ENCODE results near the gene WDR91. TPM values are rescaled to one million over a fixed set of nuclear protein-coding genes. Genes with fewer than 3 reads are reported as not detected.

The WDR91 gene
- total RNA-seq, 1 experiment from 2014 or later, result 10.1 TPM

GRCh38 chr7:135204341-135204749 lies 7.0 kb downstream of the WDR91 start:
- H3K27me3 ChIP-seq (ENCODE audit: insufficient read depth, low read length), result no peaks in the 10 kb centered on the region
- CTCF ChIA-PET, result no interaction called here
- no peak overlapping the region for H3K4me3 ChIP-seq (replicated peaks in 1 of 2; ENCODE audit: low read depth in 1 of 2, low read length in 2 of 2)
- ATAC-seq (no peak), DNase-seq (ENCODE audit: low read depth, low spot score) (no peak)
- RAD21 ChIA-PET (ENCODE audit: low non-redundant PET in 1 of 2, low total read pairs in 2 of 2, uncharacterized antibody in 2 of 2, unreplicated experiment in 2 of 2), result no interaction called here
- no peaks in the 10 kb centered on the region for H3K79me2 ChIP-seq (ENCODE audit: insufficient read depth, low read length)
- H3K9ac ChIP-seq (ENCODE audit: low read length), result no peak overlapping the region
- no peaks in the 10 kb centered on the region for H3K4me1 ChIP-seq (ENCODE audit: control insufficient read depth in 1 of 2, insufficient read depth in 2 of 2, low read length in 2 of 2)
- H3K4me2 ChIP-seq (ENCODE audit: low read length), result no peak overlapping the region
- TF ChIP-seq MAX (IDR thresholded peaks at IDR 0.05) (no peak), ZNF274 (IDR thresholded peaks at IDR 0.05; ENCODE audit: low read depth, low read length) (no peak), YY1 (IDR thresholded peaks at IDR 0.05; ENCODE audit: extremely low read depth, insufficient replicate concordance, low read depth, low read length) (no peak), POLR2AphosphoS5 (IDR thresholded peaks at IDR 0.05; ENCODE audit: low read depth, low read length) (no peak), SP1 (IDR thresholded peaks at IDR 0.05; ENCODE audit: low read depth) (no peak), FOSL1 (IDR thresholded peaks at IDR 0.05; ENCODE audit: low read depth) (no peak), ELF1 (IDR thresholded peaks at IDR 0.05; ENCODE audit: borderline replicate concordance, low read depth) (no peak), ATF3 (IDR thresholded peaks at IDR 0.05) (no peak), EZH2 (IDR thresholded peaks at IDR 0.05) (no peak), CBX3 (IDR thresholded peaks at IDR 0.05; ENCODE audit: low read depth) (no peak)
- peaks cover 0 to 3% of the 10 kb centered on the region in 2 experiments; a peak in 2 of 4 replicates for H3K36me3 ChIP-seq (ENCODE audit: control insufficient read depth in 1 of 2, insufficient read depth in 2 of 2, low read length in 2 of 2)
- POLR2A ChIA-PET, result interaction anchor here (0.6 kb wide), 1 partner anchor 558 kb away, joined by 3 read pairs; no protein-coding TSS in a partner anchor
- H2AFZ ChIP-seq (ENCODE audit: low read depth, low read length, poor library complexity, severe bottlenecking), result no peak overlapping the region
- intact Hi-C loops (cut with micrococcal nuclease), result no loop called here
- H4K20me1 ChIP-seq (ENCODE audit: insufficient read depth), result no peaks in the 10 kb centered on the region
- no peak overlapping the region for H3K27ac ChIP-seq (ENCODE audit: low read depth, low read length)
- H3K9me2 ChIP-seq (ENCODE audit: insufficient read depth), result no peaks in the 10 kb centered on the region
- no TSS peak for BruUV-seq (replicated peaks)
- H3K9me3 ChIP-seq (ENCODE audit: control insufficient read depth in 1 of 2, insufficient read depth in 1 of 2, low read depth in 1 of 2, low read length in 2 of 2), result no peaks in the 10 kb centered on the region

- Histone ChIP-seq H3K9me2 (ENCODE audit: insufficient read depth) (no peaks in the 10 kb centered on the region), H2AFZ (ENCODE audit: low read depth, low read length, poor library complexity, severe bottlenecking) (no peak overlapping the region), H3K4me3 (replicated peaks in 1 of 2; ENCODE audit: low read depth in 1 of 2, low read length in 2 of 2) (no peak overlapping the region), H3K27ac (ENCODE audit: low read depth, low read length) (no peak overlapping the region), H3K36me3 (ENCODE audit: control insufficient read depth in 1 of 2, insufficient read depth in 2 of 2, low read length in 2 of 2) (peaks cover 2 to 3% of the 10 kb centered on the region in 2 experiments; a peak in 3 of 4 replicates), H4K20me1 (ENCODE audit: insufficient read depth) (no peaks in the 10 kb centered on the region), H3K4me1 (ENCODE audit: control insufficient read depth in 1 of 2, insufficient read depth in 2 of 2, low read length in 2 of 2) (no peaks in the 10 kb centered on the region), H3K79me2 (ENCODE audit: insufficient read depth, low read length) (no peaks in the 10 kb centered on the region), H3K4me2 (ENCODE audit: low read length) (no peak overlapping the region), H3K27me3 (ENCODE audit: insufficient read depth, low read length) (no peaks in the 10 kb centered on the region), H3K9ac (ENCODE audit: low read length) (no peak overlapping the region), H3K9me3 (ENCODE audit: control insufficient read depth in 1 of 2, insufficient read depth in 1 of 2, low read depth in 1 of 2, low read length in 2 of 2) (no peaks in the 10 kb centered on the region)
- TF ChIP-seq CEBPB (IDR thresholded peaks at IDR 0.05; ENCODE audit: low read depth), result no peak
- no peak for TF ChIP-seq CTCF (IDR thresholded peaks at IDR 0.05 in 2 of 3, conservative IDR thresholded peaks at IDR 0.05 in 1 of 3; ENCODE audit: borderline replicate concordance in 1 of 3, insufficient read depth in 1 of 3, low read depth in 2 of 3, low read length in 2 of 3)
- TF ChIP-seq EZH2phosphoT487 (IDR thresholded peaks at IDR 0.05; ENCODE audit: borderline replicate concordance), result no peak
- no peak for DNase-seq (ENCODE audit: low read depth, low spot score)
- RAD21 ChIA-PET (ENCODE audit: low non-redundant PET in 1 of 2, low total read pairs in 2 of 2, uncharacterized antibody in 2 of 2, unreplicated experiment in 2 of 2), result no interaction called here
- POLR2A ChIA-PET, result no interaction called here
- no TSS peak for BruUV-seq (replicated peaks)
- CTCF ChIA-PET, result no interaction called here
- intact Hi-C loops (cut with micrococcal nuclease), result no loop called here
- no peak for ATAC-seq
Measured at GRCh38 chr7:135201350-135201749, 10.0 kb downstream of the WDR91 start.
